CD4-positive, CD25-positive, alpha-beta regulatory T cell (primary cell): Measurements from ENCODE around the gene MAPK7. TPM values are rescaled to one million over a fixed set of nuclear protein-coding genes. Genes with fewer than 3 reads are reported as not detected.

Experiments
- ATAC-seq, 2 donors: fragments of 150-1000 bp; cut with Tn5 transposase; one replicate each; pipeline ENCODE4 v1.10.0; 2021; ENCODE audit warnings: low read depth in 2 of 2, moderate number of reproducible peaks in 2 of 2, moderate library complexity in 1 of 2
- DNase-seq, 3 donors: peaks; one replicate each; pipeline versions ENCODE4 v3.0.0 to v3.0.0-alpha.2; 2012 to 2022; ENCODE audit warnings: mixed read lengths in 1 of 3
- H3K27ac ChIP-seq: one replicate; pipeline ENCODE4 v1.7.0; 2013; ENCODE audit warnings: mild to moderate bottlenecking, low read length; ENCODE audit not compliant: insufficient read depth, poor library complexity, severe bottlenecking
- H3K27me3 ChIP-seq: one replicate; pipeline ENCODE4 v1.7.0; 2013; ENCODE audit warnings: low read length; ENCODE audit not compliant: control insufficient read depth, insufficient read depth
- H3K36me3 ChIP-seq: one replicate; pipeline ENCODE4 v1.7.0; 2013; ENCODE audit warnings: mild to moderate bottlenecking, low read length, moderate library complexity; ENCODE audit not compliant: control insufficient read depth, insufficient read depth
- H3K4me1 ChIP-seq: 2 replicates; pipeline ENCODE4 v1.7.0; 2013; ENCODE audit warnings: mild to moderate bottlenecking, low read length; ENCODE audit not compliant: insufficient read depth, control insufficient read depth, poor library complexity, severe bottlenecking
- H3K4me3 ChIP-seq: one replicate; pipeline ENCODE4 v1.7.0; 2013; ENCODE audit warnings: low read depth, mild to moderate bottlenecking, low read length, moderate library complexity
- H3K9me3 ChIP-seq, 2 experiments: 1 replicate in 1 of 2; 2 replicates in 1 of 2; pipeline ENCODE4 v1.7.0; 2013; ENCODE audit warnings: low read length in 2 of 2, mild to moderate bottlenecking in 1 of 2, moderate library complexity in 1 of 2; ENCODE audit not compliant: control insufficient read depth in 2 of 2
- H3K27ac Mint-ChIP-seq, 3 donors: one replicate each; pipeline ENCODE4 v1.8.0; 2020 to 2022; ENCODE audit warnings: mild to moderate bottlenecking in 3 of 3, mixed read lengths in 3 of 3, moderate library complexity in 2 of 3
- H3K27me3 Mint-ChIP-seq: one replicate; pipeline ENCODE4 v1.8.0; 2022; ENCODE audit warnings: mild to moderate bottlenecking, mixed read lengths
- H3K36me3 Mint-ChIP-seq: one replicate; pipeline ENCODE4 v1.8.0; 2020; ENCODE audit warnings: mixed read lengths
- H3K4me1 Mint-ChIP-seq, 4 donors: one replicate each; pipeline ENCODE4 v1.8.0; 2020 to 2022; ENCODE audit warnings: mixed read lengths in 4 of 4, mild to moderate bottlenecking in 1 of 4
- H3K4me3 Mint-ChIP-seq, 4 donors: one replicate each; pipeline ENCODE4 v1.8.0; 2020 to 2022; ENCODE audit warnings: mild to moderate bottlenecking in 4 of 4, mixed read lengths in 4 of 4, moderate library complexity in 3 of 4
- H3K9me3 Mint-ChIP-seq, 7 donors: one replicate each; pipeline ENCODE4 v1.8.0; 2020 to 2022; ENCODE audit warnings: mixed read lengths in 7 of 7, mild to moderate bottlenecking in 3 of 7, moderate library complexity in 2 of 7
- polyA plus RNA-seq, 4 donors: library from polyadenylated mRNA; unstranded; fragments of 300-500 nt; fragmentation: Illumina TruSeq; gene quantifications; one replicate each; pipeline ENCODE4 v1.2.3, GENCODE V29; 2021
- total RNA-seq: library from RNA; stranded (reverse); gene quantifications from one replicate; pipeline ENCODE4 v1.2.3, GENCODE V29; 2022

The MAPK7 gene
- total and polyA plus RNA-seq, 5 donors from 2014 or later = 3.4 to 26.0 (median 5.1) TPM

- Mint-ChIP-seq H3K4me1 (peaks cover 0 to 2% (median 0%) of the 10 kb centered on the region in 4 donors), H3K4me3 (no peak overlapping the region), H3K27ac (peak overlapping the region in 1 of 3 donors; percentile 72), H3K27me3 (peaks cover 20% of the 10 kb centered on the region), H3K9me3 (no peaks in the 10 kb centered on the region), H3K36me3 (no peaks in the 10 kb centered on the region)
- Histone ChIP-seq H3K27ac (no peak overlapping the region), H3K36me3 (no peaks in the 10 kb centered on the region), H3K4me3 (no peak overlapping the region), H3K27me3 (no peaks in the 10 kb centered on the region), H3K4me1 (no peaks in the 10 kb centered on the region), H3K9me3 (no peaks in the 10 kb centered on the region)
- DNase-seq (no peak), ATAC-seq (no peak)
Observed at GRCh38 chr17:19392303-19392702, 14.0 kb downstream of the MAPK7 start.

- Histone ChIP-seq H3K27ac (no peak overlapping the region), H3K36me3 (no peaks in the 10 kb centered on the region), H3K4me1 (no peaks in the 10 kb centered on the region), H3K4me3 (no peak overlapping the region), H3K27me3 (no peaks in the 10 kb centered on the region), H3K9me3 (no peaks in the 10 kb centered on the region)
- H3K9me3 Mint-ChIP-seq = peaks cover 0 to 1% (median 0%) of the 10 kb centered on the region in 7 donors
- H3K4me3 Mint-ChIP-seq = no peak overlapping the region
- no peak for ATAC-seq
- H3K4me1 Mint-ChIP-seq = no peaks in the 10 kb centered on the region
- DNase-seq = no peak
- no peaks in the 10 kb centered on the region for H3K36me3 Mint-ChIP-seq
- no peak overlapping the region for H3K27ac Mint-ChIP-seq
- H3K27me3 Mint-ChIP-seq = peaks cover 13% of the 10 kb centered on the region
Observed at GRCh38 chr17:19397556-19398041, 19.3 kb downstream of the MAPK7 start.

DNA sequence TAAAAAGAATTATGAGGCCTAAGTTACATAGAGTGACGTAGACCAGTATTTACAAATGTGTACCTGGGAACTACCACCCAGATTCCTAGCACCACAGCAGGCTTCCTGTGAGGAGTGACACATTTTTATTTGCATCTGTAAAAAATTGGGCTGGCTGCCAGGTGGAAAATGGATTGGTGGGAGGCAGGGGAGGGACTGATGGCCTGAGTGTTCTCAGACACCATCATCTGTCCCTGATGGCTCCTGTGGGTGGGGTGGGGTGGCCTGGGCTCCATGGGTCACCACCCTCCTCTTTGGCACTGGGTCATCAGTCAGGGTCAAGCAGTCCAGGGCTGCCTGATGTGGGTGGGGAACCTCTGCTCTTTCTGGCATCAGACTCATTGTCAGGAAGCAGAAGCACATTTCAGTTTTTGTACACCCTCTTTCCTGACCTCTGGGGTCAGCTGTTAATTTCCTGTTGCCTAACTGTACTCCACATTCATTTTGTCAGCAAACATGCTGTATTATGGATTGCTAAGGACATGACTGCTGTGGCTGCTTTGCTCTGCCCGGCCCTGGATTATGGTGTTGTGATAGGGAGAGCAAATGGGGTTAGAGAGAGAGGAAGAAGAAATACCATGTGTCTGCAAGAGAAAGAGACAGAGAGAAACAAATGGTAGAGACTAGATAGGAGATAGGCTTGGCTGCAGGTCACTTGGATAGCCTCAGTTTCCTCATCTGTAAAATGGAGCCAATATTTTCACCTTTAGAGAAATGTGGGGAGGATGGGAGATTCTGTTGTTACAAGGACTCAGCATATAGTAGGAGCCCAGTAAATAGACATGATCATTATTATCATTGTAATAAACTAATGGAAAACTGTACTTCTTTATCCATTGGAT lies 20.2 kb downstream of the MAPK7 start:
- no peak overlapping the region for H3K27ac Mint-ChIP-seq
- Histone ChIP-seq H3K27me3 (no peaks in the 10 kb centered on the region), H3K9me3 (no peaks in the 10 kb centered on the region), H3K4me1 (no peaks in the 10 kb centered on the region), H3K36me3 (no peaks in the 10 kb centered on the region), H3K27ac (no peak overlapping the region), H3K4me3 (no peak overlapping the region)
- H3K36me3 Mint-ChIP-seq = peaks cover under 1% of the 10 kb centered on the region
- ATAC-seq (no peak), DNase-seq (no peak)
- H3K4me1 Mint-ChIP-seq = no peaks in the 10 kb centered on the region
- peaks cover 13% of the 10 kb centered on the region for H3K27me3 Mint-ChIP-seq
- peaks cover 0 to 1% (median 0%) of the 10 kb centered on the region in 7 donors for H3K9me3 Mint-ChIP-seq
- no peak overlapping the region for H3K4me3 Mint-ChIP-seq

DNA sequence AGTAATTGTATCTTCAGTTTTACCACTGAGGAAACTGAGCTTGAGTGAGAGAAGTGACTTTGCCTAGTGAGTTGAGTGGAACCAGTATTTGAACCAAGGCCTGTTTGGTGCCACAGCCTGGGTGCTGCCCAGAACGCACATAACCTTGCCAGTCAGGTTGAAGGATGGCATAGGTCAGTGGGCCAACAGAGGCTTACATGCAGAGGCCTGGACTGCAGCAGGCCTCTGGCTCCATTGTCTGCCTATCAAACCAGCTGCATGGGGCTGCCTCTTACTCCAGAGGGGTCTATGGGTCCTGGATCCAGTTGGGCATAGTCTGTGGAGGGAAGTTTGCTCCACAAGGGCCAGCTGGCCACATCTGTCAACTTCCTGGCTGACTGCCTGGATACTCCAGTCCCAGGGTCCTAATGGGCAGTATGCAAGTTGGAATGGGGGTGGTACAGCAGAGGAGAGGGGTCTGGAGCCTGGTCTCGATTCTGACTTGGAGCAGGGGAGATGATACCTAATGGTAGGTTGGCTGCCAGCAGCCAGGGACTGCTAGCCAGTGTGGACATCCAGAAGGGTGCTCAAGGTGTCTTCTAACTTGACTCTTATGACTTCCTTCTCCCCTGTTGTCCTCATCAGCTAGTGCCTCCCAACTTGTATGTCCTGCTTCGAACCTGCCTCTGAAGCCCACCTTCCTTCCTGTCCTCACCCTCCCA lies 21.6 kb downstream of the MAPK7 start:
- no peaks in the 10 kb centered on the region for H3K4me1 Mint-ChIP-seq
- H3K9me3 Mint-ChIP-seq = peaks cover 0 to 1% (median 0%) of the 10 kb centered on the region in 7 donors
- H3K36me3 ChIP-seq = no peaks in the 10 kb centered on the region
- no peak overlapping the region for H3K27ac Mint-ChIP-seq
- no peak overlapping the region for H3K27ac ChIP-seq
- H3K9me3 ChIP-seq = no peaks in the 10 kb centered on the region
- H3K36me3 Mint-ChIP-seq = peaks cover 3% of the 10 kb centered on the region
- DNase-seq = no peak
- no peaks in the 10 kb centered on the region for H3K4me1 ChIP-seq
- no peak overlapping the region for H3K4me3 Mint-ChIP-seq
- ATAC-seq = no peak
- no peak overlapping the region for H3K4me3 ChIP-seq
- no peaks in the 10 kb centered on the region for H3K27me3 ChIP-seq
- peaks cover 12% of the 10 kb centered on the region for H3K27me3 Mint-ChIP-seq

GRCh38 chr17:19401321-19402010 lies 23.2 kb downstream of the MAPK7 start:
- Mint-ChIP-seq H3K27me3 (peaks cover 5% of the 10 kb centered on the region), H3K4me1 (no peaks in the 10 kb centered on the region), H3K4me3 (no peak overlapping the region), H3K27ac (peak overlapping the region in 1 of 3 donors; percentile 68), H3K36me3 (peaks cover 3% of the 10 kb centered on the region), H3K9me3 (peaks cover 0 to 1% (median 0%) of the 10 kb centered on the region in 7 donors)
- Histone ChIP-seq H3K27ac (no peak overlapping the region), H3K4me1 (no peaks in the 10 kb centered on the region), H3K4me3 (no peak overlapping the region), H3K36me3 (no peaks in the 10 kb centered on the region), H3K9me3 (no peaks in the 10 kb centered on the region), H3K27me3 (no peaks in the 10 kb centered on the region)
- no peak for DNase-seq
- ATAC-seq = no peak

- H3K27ac ChIP-seq = no peak overlapping the region
- Mint-ChIP-seq H3K9me3 (peaks cover 0 to 1% (median 0%) of the 10 kb centered on the region in 7 donors), H3K27me3 (no peaks in the 10 kb centered on the region), H3K36me3 (peaks cover 3% of the 10 kb centered on the region), H3K27ac (no peak overlapping the region), H3K4me1 (no peaks in the 10 kb centered on the region), H3K4me3 (no peak overlapping the region)
- ATAC-seq (no peak), DNase-seq (no peak)
- H3K27me3 ChIP-seq = no peaks in the 10 kb centered on the region
- no peaks in the 10 kb centered on the region for H3K36me3 ChIP-seq
- no peaks in the 10 kb centered on the region for H3K9me3 ChIP-seq
- no peaks in the 10 kb centered on the region for H3K4me1 ChIP-seq
- no peak overlapping the region for H3K4me3 ChIP-seq
Observed at GRCh38 chr17:19402171-19402570, 23.9 kb downstream of the MAPK7 start.

DNA sequence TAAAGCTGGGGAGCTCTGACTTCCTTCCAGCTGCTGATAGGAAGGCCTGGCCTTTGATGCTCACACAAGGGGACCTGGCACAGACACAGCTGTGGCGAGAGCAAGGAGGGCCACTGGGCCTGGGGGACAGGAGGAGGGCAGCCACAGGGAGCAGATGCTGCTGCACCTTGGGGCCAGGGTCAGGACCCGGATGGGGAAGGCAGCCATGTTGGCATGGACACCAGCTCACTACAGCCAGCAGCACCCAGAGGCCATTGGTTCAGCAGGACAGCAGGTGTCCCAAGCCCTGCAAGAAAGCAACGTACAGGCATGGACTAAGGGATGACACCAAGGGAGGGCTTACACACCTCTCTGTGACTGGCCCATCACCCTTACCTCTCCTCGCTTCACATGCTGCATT lies 24.7 kb downstream of the MAPK7 start:
- H3K36me3 ChIP-seq = no peaks in the 10 kb centered on the region
- Mint-ChIP-seq H3K36me3 (peaks cover 3% of the 10 kb centered on the region), H3K27ac (no peak overlapping the region), H3K27me3 (no peaks in the 10 kb centered on the region), H3K9me3 (peaks cover 0 to 1% (median 0%) of the 10 kb centered on the region in 7 donors), H3K4me3 (no peak overlapping the region), H3K4me1 (no peaks in the 10 kb centered on the region)
- no peaks in the 10 kb centered on the region for H3K9me3 ChIP-seq
- ATAC-seq (no peak), DNase-seq (no peak)
- H3K4me3 ChIP-seq = no peak overlapping the region
- H3K27me3 ChIP-seq = no peaks in the 10 kb centered on the region
- H3K4me1 ChIP-seq = no peaks in the 10 kb centered on the region
- H3K27ac ChIP-seq = no peak overlapping the region
